Neural crest cell (in vitro differentiated cells): ENCODE data around the gene NOP14. TPM values are rescaled to one million over a fixed set of nuclear protein-coding genes. Genes with fewer than 3 reads are reported as not detected.
"Not testable (repeated sequence)": the region's sequence is repeated elsewhere in the genome, so short reads cannot be mapped to it uniquely, and the experiment has no call there.

Experiments
- DNase-seq: peaks from one replicate; pipeline ENCODE4 v3.0.0; 2021; ENCODE audit warnings: low read depth, mixed read lengths, low spot score
- H3K27ac Mint-ChIP-seq: one replicate; pipeline ENCODE4 v1.8.0; 2021; ENCODE audit warnings: mild to moderate bottlenecking, mixed read lengths; ENCODE audit not compliant: unreplicated experiment
- H3K27me3 Mint-ChIP-seq: 2 replicates; pipeline ENCODE4 v1.8.0; 2021; ENCODE audit warnings: low read depth, mild to moderate bottlenecking, mixed read lengths
- H3K36me3 Mint-ChIP-seq: 2 replicates; pipeline ENCODE4 v1.8.0; 2021; ENCODE audit warnings: low read depth, mild to moderate bottlenecking, mixed read lengths
- H3K4me1 Mint-ChIP-seq: 2 replicates; pipeline ENCODE4 v1.8.0; 2021; ENCODE audit warnings: mixed read lengths
- H3K4me3 Mint-ChIP-seq: one replicate; pipeline ENCODE4 v1.8.0; 2021; ENCODE audit warnings: mild to moderate bottlenecking, mixed read lengths
- H3K9me3 Mint-ChIP-seq: 2 replicates; pipeline ENCODE4 v1.8.0; 2021; ENCODE audit warnings: mixed read lengths
- total RNA-seq: library from RNA; stranded (reverse); gene quantifications from 2 replicates; pipeline ENCODE4 v1.2.1, GENCODE V29; 2021
- TF ChIP-seq, protein P1 (sequence below): fragments of 200-600 bp; sonication (generic); conservative IDR thresholded peaks from 2 replicates; pipeline ENCODE4 v1.5.0; 2021; ENCODE audit warnings: antibody characterized with exemption, mild to moderate bottlenecking

The NOP14 gene
- total RNA-seq, 1 donor from 2014 or later: 46.6 TPM

DNA sequence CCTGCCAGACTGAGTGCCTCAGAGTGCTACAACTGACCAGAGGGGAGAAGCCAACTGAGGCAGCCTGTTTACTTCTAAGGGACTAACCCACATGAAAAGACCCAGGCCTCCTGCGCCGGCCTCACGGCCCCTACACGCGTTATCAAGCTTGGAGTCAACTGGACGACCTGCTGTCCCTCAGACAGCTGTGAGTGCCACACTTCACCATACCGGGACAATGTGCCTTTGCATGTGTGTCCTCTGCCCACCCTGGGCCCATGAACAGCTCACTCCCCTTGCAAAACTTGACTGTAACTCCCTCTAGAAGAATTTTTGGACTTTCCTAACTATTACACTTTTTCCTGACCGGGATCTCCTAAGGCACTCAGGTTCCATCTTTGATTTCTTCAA is 1.8 kb downstream of the NOP14 start:
- H3K27ac Mint-ChIP-seq: no peak overlapping the region
- DNase-seq: no peak
- peaks cover 37% of the 10 kb centered on the region for H3K4me1 Mint-ChIP-seq
- H3K27me3 Mint-ChIP-seq: no peaks in the 10 kb centered on the region
- peaks cover 8% of the 10 kb centered on the region for H3K36me3 Mint-ChIP-seq
- no peaks in the 10 kb centered on the region for H3K9me3 Mint-ChIP-seq
- TF ChIP-seq, protein P1, sequence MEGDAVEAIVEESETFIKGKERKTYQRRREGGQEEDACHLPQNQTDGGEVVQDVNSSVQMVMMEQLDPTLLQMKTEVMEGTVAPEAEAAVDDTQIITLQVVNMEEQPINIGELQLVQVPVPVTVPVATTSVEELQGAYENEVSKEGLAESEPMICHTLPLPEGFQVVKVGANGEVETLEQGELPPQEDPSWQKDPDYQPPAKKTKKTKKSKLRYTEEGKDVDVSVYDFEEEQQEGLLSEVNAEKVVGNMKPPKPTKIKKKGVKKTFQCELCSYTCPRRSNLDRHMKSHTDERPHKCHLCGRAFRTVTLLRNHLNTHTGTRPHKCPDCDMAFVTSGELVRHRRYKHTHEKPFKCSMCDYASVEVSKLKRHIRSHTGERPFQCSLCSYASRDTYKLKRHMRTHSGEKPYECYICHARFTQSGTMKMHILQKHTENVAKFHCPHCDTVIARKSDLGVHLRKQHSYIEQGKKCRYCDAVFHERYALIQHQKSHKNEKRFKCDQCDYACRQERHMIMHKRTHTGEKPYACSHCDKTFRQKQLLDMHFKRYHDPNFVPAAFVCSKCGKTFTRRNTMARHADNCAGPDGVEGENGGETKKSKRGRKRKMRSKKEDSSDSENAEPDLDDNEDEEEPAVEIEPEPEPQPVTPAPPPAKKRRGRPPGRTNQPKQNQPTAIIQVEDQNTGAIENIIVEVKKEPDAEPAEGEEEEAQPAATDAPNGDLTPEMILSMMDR: no peak
- peak overlapping the region; percentile 86 for H3K4me3 Mint-ChIP-seq

DNA sequence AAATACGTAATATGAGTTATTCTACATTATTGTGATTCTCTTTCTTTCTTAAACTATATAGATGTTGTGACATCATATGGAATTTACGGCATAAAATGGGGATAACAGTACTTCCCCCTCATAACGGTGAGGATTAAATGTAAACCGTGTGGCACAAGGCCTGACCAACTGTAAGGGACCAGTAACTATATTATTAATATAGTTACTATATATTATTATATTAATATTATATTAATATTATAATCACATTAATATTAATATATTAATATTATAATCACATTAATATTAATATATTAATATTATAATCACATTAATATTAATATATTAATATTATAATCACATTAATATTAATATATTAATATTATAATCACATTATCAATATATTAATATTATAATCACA is 2.8 kb downstream of the NOP14 start:
- DNase-seq, H3K27ac Mint-ChIP-seq, H3K27me3 Mint-ChIP-seq, H3K9me3 Mint-ChIP-seq: not testable (repeated sequence)
- Mint-ChIP-seq H3K4me3 (peak overlapping the region; percentile 66), H3K36me3 (peaks cover 10% of the 10 kb centered on the region), H3K4me1 (peaks cover 37% of the 10 kb centered on the region)

DNA sequence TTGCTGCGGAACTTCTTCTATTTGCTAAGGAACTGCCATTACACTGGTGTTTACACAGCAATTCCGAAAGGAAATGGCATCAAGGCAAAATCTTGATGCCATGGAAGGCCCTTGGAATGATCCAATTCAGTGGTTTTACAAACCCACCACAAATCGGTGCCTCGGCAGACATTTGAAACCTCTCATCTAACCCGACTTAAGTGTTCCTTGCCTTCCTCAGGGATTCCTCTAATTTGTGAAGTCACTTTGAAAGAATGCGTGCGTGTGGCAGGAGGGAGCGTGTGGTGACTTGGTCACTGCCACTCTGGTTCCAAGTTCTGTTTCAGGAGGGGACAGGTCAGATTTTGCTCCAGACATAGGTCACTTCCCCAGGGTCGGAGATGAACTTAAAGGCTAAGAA is 4.8 kb downstream of the NOP14 start:
- H3K27me3 Mint-ChIP-seq: no peaks in the 10 kb centered on the region
- peak overlapping the region; percentile 15 for H3K27ac Mint-ChIP-seq
- no peak for DNase-seq
- H3K36me3 Mint-ChIP-seq: peaks cover 10% of the 10 kb centered on the region
- H3K4me1 Mint-ChIP-seq: peaks cover 27% of the 10 kb centered on the region
- TF ChIP-seq, protein P1: no peak
- H3K9me3 Mint-ChIP-seq: no peaks in the 10 kb centered on the region
- peak overlapping the region; percentile 34 for H3K4me3 Mint-ChIP-seq

DNA sequence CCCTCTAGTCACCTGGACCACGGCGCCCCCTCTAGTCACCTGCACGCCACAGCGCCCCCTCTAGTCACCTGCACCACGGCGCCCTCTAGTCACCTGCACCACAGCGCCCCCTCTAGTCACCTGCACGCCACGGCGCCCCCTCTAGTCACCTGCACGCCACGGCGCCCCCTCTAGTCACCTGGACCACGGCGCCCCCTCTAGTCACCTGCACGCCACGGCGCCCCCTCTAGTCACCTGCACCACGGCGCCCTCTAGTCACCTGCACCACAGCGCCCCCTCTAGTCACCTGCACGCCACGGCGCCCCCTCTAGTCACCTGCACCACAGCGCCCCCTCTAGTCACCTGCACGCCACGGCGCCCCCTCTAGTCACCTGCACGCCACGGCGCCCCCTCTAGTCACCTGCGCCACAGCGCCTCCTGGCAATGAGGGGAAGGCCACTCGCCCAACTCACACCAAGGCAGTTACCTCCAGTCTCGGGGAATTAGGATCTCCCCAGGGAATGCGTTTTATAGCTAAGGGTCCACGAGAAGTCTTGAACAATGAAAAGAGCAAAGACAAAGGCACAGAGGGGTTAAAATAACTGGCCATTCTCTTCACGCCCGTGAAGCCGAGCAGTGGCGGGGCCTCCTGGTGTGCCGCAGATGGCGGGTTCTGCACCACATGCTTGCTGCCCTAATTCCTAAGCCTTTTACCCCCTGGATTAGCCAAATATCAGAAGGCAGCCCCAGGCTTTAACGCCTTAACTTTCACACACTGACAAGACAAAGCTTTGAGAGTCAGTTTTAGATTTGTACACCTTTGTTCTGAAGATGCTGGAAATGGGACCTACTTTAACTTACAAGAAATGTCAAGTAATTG is 7.8 kb downstream of the NOP14 start:
- not testable (repeated sequence) for H3K27ac Mint-ChIP-seq, H3K4me3 Mint-ChIP-seq, H3K27me3 Mint-ChIP-seq, H3K9me3 Mint-ChIP-seq, DNase-seq
- Mint-ChIP-seq H3K36me3 (peaks cover 17% of the 10 kb centered on the region), H3K4me1 (peaks cover 14% of the 10 kb centered on the region)

DNA sequence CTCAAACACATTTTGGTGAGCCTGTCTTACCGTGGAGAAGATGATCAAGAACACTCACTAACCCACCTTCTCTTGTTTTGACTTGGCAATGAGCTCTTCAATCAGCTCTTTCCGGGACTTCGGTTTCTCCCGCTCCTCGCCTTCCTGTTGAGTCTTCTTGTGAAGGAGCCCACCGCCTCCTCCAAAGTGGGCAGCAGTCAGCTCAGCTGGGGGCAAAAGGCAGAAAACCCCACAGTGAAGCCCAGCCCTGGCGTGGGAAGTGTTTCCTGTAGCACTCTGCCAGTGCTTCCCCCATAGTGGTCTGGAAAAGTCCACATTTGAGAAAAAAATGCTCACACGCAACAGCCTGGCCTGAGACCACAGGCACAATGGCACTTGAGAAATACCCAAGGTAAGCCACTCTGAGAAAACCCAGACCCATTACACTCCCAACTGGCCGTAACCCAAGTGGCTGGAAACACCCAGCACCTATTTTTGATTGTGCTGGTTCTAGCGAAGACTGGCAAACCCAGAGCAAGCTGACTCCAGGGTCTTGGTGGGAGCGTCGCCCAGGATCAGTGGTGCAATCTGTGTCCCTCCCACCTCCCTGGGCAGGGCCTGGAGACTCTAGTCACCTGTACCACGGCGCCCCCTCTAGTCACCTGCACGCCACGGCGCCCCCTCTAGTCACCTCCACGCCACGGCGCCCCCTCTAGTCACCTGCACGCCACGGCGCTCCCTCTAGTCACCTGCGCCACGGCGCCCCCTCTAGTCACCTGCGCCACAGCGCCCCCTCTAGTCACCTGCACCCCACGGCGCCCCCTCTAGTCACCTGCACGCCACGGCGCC is 8.6 kb downstream of the NOP14 start:
- TF ChIP-seq, protein P1: no peak
- peaks cover 21% of the 10 kb centered on the region for H3K36me3 Mint-ChIP-seq
- no peaks in the 10 kb centered on the region for H3K9me3 Mint-ChIP-seq
- H3K4me1 Mint-ChIP-seq: peaks cover 9% of the 10 kb centered on the region
- H3K27me3 Mint-ChIP-seq: no peaks in the 10 kb centered on the region
- DNase-seq: no peak
- H3K27ac Mint-ChIP-seq: no peak overlapping the region
- no peak overlapping the region for H3K4me3 Mint-ChIP-seq

DNA sequence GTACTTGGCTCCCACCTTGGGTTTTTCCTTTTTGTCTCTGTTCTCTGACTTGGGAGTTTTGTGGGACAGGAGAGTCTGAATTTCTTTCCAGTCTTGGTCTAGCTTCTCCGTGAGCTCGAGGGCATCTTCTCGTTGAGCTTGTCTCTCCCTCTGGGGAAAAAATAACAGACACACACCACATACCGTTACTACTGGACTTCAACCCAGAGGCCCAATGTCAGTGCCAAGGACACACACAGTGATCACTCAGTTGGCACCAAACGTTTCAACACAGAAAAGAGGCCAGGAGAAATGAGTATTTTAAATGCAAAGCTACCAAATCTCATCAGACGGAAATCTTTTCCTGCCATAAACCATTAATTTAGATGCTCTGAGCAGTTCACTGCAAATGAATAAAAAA is 9.7 kb downstream of the NOP14 start:
- H3K27me3 Mint-ChIP-seq: no peaks in the 10 kb centered on the region
- H3K27ac Mint-ChIP-seq: no peak overlapping the region
- no peaks in the 10 kb centered on the region for H3K9me3 Mint-ChIP-seq
- H3K36me3 Mint-ChIP-seq: peaks cover 21% of the 10 kb centered on the region
- TF ChIP-seq, protein P1: no peak
- no peak for DNase-seq
- peaks cover 1% of the 10 kb centered on the region for H3K4me1 Mint-ChIP-seq
- H3K4me3 Mint-ChIP-seq: no peak overlapping the region
